Activated CD4-positive, alpha-beta T cell treated with anti-CD3 and anti-CD28 coated beads for 48 hours (primary cell): ENCODE data around the gene AP2A1.

ENCODE experiments used
- DNase-seq: peaks from one replicate; pipeline ENCODE4 v3.0.0-alpha.2; 2020

Gene AP2A1

GRCh38 chr19:49844138-49845095, 77.6 kb downstream of the AP2A1 start:
- no peak for DNase-seq

DNA sequence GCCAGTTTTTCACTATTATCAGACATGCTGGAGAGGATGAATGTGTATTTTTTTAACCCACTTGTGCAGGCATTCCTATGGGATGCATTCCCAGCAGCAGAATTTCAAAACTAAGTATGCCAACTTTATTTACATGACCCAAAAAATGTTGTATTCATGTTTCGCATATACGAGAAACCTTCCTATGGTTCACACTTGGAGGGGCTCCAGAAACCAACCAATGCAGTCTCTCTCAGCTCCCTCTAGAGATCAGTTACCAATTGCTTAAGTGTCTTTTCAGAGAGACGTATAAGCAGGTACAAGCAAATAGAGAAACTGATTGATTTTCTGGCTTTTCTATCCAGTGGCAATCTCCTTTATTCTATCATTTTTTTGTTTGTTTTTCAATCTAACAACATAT, 78.6 kb downstream of the AP2A1 start:
- DNase-seq = no peak

DNA sequence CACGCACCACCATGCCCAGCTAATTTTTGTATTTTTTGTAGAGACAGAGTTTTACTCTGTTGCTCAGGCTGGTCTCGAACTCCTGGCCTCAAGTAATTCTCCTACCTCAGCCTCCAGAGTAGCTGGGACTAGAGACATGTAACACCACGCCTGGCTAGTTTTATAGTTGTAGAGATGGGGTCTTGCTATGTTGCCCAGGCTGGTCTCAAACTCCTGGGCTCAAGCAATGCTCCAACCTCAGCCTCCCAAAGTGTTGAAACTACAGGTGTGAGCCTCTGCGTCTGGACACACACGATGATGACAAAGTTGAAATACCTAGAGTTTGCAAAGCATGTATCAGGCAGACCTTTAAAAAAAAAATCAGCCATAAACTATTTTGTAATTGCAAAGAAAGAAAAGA, 79.6 kb downstream of the AP2A1 start:
- no peak for DNase-seq

- DNase-seq = no peak
These were observed 81.2 kb downstream of the AP2A1 start for GRCh38 chr19:49847731-49848696.

DNA sequence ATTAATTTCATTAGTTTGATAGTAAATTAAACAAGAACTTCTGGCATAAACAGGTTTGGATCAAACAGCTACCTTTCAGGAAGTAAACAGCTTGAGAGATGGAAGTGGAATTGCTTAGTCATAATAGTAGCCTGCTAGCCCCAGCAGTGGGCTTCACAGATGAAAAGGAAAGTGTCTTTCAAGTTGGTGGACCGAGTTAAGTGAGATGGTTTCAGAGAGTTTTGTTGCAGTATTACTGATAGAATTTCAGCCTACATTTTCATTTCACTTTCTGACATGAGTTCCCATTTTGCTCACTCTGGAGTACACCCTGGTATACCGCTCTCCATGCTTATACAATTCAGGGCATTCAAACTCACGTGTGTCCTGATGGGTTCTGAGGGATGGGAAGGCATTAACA, 82.1 kb downstream of the AP2A1 start:
- no peak for DNase-seq

GRCh38 chr19:49849433-49850220, 82.8 kb downstream of the AP2A1 start:
- DNase-seq = no peak

DNA sequence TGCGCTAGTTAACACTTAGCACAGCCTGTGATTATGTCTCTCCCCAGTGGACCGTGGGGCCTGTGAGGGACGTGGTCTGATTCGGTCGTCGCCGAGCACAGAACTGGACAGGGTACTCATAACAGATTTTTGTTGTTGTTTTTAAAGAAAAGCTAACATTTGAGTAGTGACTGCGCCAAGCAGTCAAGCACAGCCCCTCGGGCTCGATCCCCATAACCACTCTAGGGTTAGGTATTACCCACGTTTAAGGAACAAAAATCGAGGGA, 83.4 kb downstream of the AP2A1 start:
- no peak for DNase-seq

DNA sequence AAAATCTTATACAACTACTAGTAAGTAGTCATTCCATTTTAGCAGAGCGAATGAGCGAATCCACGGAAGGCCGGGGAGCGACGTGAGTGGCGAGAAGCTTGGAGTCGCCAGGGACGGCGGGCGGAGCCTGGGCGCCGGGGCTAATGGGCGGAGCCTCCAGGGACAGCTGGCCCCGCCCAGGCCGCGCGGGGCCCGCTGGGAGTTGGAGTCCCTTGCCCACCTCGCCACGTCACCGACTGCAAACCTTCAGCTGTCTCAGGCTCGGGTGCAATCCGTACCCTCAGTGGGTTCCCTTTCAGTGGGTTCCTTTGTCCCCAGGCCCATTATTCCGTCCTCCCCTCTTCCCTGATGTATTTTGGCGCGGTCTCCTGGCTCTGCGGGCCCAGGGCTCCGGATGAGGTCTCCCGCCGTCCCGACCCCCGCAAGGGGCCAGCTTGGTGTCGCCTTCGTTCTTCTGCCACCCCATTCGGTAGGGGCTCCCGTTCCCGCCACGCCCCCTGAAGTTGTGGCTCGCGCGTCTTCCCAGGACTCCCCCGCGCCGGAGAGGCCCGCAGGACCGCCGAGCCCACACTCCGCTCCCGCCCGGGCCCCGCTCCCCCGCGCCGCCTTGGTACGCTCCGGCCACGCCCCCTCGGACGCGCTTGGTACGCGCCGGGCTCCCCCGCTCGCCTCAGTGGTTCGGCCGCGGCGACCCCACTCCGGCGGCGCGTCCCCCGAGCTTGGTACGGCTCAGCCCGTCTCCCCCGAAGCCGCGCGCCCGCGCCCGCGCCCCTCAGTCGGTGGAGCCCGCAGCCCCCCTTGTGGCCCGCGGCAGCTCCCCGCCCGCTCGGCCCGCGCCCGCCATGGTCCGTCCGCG, 83.9 kb downstream of the AP2A1 start, which contains the start of gene PTOV1:
PTOV1 (plus strand) TSS at position 673 of the 856 bp plus-strand sequence.
- DNase-seq = peak; percentile 93

- DNase-seq = no peak
These were observed 84.9 kb downstream of the AP2A1 start for GRCh38 chr19:49851456-49852259.

DNA sequence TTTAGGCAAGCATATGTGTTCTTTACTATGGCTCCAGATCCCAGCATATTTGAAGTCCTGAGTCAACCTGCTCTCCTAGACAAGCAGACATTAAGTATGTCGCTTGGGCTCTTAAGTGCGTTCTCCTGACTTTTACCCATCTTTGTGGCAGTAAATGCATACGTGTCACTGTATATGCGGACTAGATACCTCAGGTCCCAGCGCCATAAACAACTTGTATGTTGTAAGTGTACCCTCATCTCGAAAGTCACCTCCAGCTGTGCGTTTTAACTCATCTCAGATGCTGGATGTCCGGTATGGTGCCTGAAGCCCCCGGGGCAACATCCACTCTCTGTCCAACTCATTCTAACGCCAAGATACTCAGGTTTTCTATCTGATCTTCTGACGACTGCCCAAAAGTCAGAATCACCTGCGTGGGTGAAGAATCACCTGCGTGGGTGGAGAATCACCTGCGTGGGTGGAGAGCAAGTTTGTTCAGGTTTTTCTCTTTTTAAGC, 85.9 kb downstream of the AP2A1 start:
- no peak for DNase-seq

DNA sequence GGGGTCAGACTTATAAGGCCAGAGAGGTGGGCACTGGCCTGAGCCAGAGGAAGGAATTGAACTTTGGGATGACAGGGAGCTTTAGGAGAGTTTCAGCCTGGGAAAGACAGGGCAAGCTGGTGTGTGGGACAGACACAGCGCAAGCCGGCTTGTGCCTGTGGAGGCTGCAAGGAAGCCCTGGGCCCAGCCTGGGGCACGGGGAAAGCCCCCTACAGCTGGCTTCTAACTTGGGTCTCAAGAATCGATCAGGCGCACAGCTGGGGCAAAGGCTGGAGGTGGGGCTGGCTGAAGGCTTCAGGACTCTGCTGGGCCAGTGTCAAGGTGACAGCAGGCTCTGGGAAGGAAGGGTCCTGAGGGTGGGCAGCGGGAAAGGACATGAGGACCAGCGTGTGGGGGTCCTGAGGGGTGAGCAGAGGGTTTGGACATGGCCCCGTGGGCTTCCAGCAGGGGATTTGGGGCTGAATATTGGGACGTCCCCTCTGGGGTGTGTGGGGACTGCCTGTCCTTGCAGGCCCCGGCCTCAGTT, 87.1 kb downstream of the AP2A1 start:
- DNase-seq = no peak

DNA sequence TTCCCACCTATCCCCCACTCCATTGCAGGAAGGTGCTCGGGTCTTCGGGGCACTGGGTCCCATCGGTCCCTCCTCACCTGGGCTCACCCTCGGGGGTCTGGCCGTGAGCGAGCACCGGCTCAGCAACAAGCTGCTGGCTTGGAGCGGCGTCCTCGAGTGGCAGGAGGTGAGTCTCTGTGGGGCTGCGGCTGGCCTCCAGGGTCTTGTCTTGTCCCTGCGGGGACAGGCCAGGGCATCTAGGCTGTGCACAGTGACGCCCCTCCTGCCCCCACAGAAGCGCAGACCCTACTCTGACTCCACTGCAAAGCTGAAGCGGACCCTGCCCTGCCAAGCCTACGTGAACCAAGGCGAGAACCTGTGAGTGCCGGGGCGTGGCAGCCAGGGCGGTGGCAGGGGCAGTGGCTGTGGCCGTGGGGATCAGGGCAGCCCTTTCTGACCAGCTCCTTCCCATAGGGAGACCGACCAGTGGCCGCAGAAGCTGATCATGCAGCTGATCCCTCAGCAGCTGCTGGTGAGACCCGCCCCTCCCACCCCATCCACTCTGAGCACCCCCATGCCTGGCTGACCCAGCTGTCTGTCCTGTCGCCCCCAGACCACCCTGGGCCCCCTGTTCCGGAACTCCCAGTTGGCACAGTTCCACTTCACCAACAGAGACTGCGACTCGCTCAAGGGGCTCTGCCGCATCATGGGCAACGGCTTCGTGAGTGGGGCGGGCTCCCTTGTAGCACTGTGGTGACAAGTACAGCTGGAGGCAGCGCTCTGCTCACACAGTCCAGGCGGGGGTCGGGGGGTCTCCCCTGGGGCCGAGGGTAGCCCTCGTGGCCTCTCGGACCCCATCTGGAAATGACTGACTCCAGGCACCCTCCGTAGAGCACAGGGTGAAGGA, 87.8 kb downstream of the AP2A1 start:
- no peak for DNase-seq

- DNase-seq = no peak
These were observed 88.5 kb downstream of the AP2A1 start for GRCh38 chr19:49855277-49855675.

DNA sequence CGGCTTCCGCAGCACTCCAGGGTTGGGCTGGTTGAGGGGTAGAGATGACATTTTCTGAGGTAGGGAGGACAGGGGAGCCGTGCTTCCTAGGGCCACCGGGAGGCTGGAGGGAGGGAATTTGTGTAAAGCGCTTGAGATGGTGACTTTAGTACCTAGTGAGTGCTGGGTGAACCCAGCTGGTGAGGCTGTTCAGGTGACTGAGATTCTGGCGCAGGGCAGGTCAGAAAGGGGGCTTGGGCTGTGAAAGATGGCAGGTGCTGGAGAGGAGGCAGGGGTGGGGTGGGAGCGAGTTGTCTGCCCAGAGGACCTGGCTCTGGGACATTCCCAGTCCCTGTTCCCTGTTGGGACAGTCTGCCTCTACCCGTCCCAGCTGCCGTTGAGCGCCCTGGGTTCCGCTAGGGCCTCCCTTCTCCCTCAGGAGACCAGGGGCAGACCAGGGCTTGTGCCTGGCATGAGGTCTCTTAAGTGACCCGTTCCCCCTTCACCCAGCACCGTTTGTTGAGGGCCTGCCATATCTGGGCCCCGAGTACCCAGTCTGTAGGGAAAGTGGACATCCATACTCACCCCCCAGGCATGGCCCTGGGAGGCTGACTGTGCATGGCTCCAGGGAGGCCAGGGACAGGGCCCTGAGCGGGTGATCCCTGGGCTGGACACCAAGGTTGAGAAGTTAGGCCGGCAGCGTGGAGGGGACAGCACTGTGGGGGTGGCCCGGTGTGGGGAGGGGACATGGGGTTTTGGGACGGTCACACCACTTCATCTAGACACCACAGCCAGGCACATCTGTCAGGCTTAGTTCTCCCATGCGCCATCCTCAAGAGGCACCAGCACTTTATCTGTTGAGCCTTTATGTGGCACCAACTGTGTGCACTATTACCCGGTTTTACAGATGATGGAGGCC, 89.1 kb downstream of the AP2A1 start:
- DNase-seq = no peak

GRCh38 chr19:49856574-49857021, 89.8 kb downstream of the AP2A1 start:
- DNase-seq = no peak
